Karpas-422 (cell line): ENCODE results near the gene IQCM. TPM values are rescaled to one million over a fixed set of nuclear protein-coding genes. Genes with fewer than 3 reads are reported as not detected.

Source experiments
- DNase-seq: peaks from one replicate; pipeline ENCODE4 v3.0.0-alpha.2; 2015
- H2AFZ ChIP-seq: fragments of 200-600 bp; sonication (generic); 2 replicates; pipeline ENCODE4 v1.6.1; 2014; ENCODE audit warnings: antibody characterized with exemption, low read length, mixed read lengths
- H3K27ac ChIP-seq: fragments of 200-600 bp; sonication (generic); 2 replicates; pipeline ENCODE4 v1.5.1; 2014; ENCODE audit warnings: mild to moderate bottlenecking, low read length, moderate library complexity
- H3K27me3 ChIP-seq: fragments of 200-600 bp; sonication (generic); 2 replicates; pipeline ENCODE4 v1.6.1; 2014; ENCODE audit warnings: low read length, mixed read lengths
- H3K36me3 ChIP-seq: fragments of 200-600 bp; sonication (generic); 2 replicates; pipeline ENCODE4 v1.6.1; 2014; ENCODE audit warnings: low read length, mixed read lengths; ENCODE audit not compliant: insufficient read depth
- H3K4me1 ChIP-seq: fragments of 200-600 bp; sonication (generic); 2 replicates; pipeline ENCODE4 v1.6.1; 2014; ENCODE audit warnings: mild to moderate bottlenecking, low read length, mixed read lengths
- H3K4me2 ChIP-seq: fragments of 200-600 bp; sonication (generic); 2 replicates; pipeline ENCODE4 v1.6.1; 2014; ENCODE audit warnings: low read length, low read depth, mild to moderate bottlenecking; ENCODE audit not compliant: poor library complexity, severe bottlenecking
- H3K4me3 ChIP-seq: fragments of 200-600 bp; sonication (generic); 2 replicates; pipeline ENCODE4 v1.5.1; 2014; ENCODE audit warnings: mild to moderate bottlenecking, antibody characterized with exemption, low read length, mixed read lengths
- H3K79me2 ChIP-seq: fragments of 200-600 bp; sonication (generic); 2 replicates; pipeline ENCODE4 v1.6.1; 2014; ENCODE audit warnings: mild to moderate bottlenecking, low read length, mixed read lengths
- H3K9ac ChIP-seq: fragments of 200-600 bp; sonication (generic); 2 replicates; pipeline ENCODE4 v1.6.0; 2014; ENCODE audit warnings: low read length
- H3K9me2 ChIP-seq: fragments of 200-600 bp; sonication (generic), shearing (Covaris generic); replicated peaks from 2 replicates; pipeline ENCODE4 v1.6.0; 2014; ENCODE audit warnings: mild to moderate bottlenecking, low read length, moderate library complexity; ENCODE audit not compliant: insufficient read depth
- H3K9me3 ChIP-seq: fragments of 300-700, 200-600 bp; sonication (generic); 2 replicates; pipeline ENCODE4 v1.6.1; 2014; ENCODE audit warnings: low read length, mixed read lengths
- H4K20me1 ChIP-seq: fragments of 200-600 bp; sonication (generic); 2 replicates; pipeline ENCODE4 v1.6.1; 2014; ENCODE audit warnings: mild to moderate bottlenecking, antibody characterized with exemption, low read length, low read depth; ENCODE audit not compliant: insufficient read depth
- total RNA-seq: library from RNA; depleted of rRNA; stranded (reverse); fragments of >200 nt; shearing (Covaris generic); gene quantifications from 2 replicates; pipeline ENCODE4 v1.2.3, GENCODE V29; 2014; ENCODE audit warnings: low replicate concordance

The IQCM gene
- total RNA-seq, 1 experiment from 2014 or later = not detected

GRCh38 chr4:149715822-149716585 is 99.6 kb downstream of the IQCM start:
- no peaks in the 10 kb centered on the region for H3K27me3 ChIP-seq
- H3K4me3 ChIP-seq = no peak overlapping the region
- no peak for DNase-seq
- no peaks in the 10 kb centered on the region for H3K79me2 ChIP-seq
- H3K4me2 ChIP-seq = no peak overlapping the region
- no peak overlapping the region for H3K9ac ChIP-seq
- H3K9me2 ChIP-seq = no peaks in the 10 kb centered on the region; the same call in 1 of the 2 replicates
- H3K36me3 ChIP-seq = no peaks in the 10 kb centered on the region
- H3K9me3 ChIP-seq = no peaks in the 10 kb centered on the region; the same call in 1 of the 2 replicates
- no peaks in the 10 kb centered on the region for H4K20me1 ChIP-seq
- no peak overlapping the region for H2AFZ ChIP-seq
- no peaks in the 10 kb centered on the region for H3K4me1 ChIP-seq
- H3K27ac ChIP-seq = no peak overlapping the region

GRCh38 chr4:149713031-149713430 is 102.6 kb downstream of the IQCM start:
- Histone ChIP-seq H3K36me3 (no peaks in the 10 kb centered on the region), H4K20me1 (no peaks in the 10 kb centered on the region), H3K4me2 (no peak overlapping the region), H3K4me1 (no peaks in the 10 kb centered on the region), H3K27ac (no peak overlapping the region), H3K4me3 (no peak overlapping the region), H3K27me3 (no peaks in the 10 kb centered on the region), H3K9me2 (no peaks in the 10 kb centered on the region; the same call in 1 of the 2 replicates), H3K9ac (no peak overlapping the region), H3K9me3 (no peaks in the 10 kb centered on the region; the same call in 1 of the 2 replicates), H3K79me2 (no peaks in the 10 kb centered on the region), H2AFZ (no peak overlapping the region)
- DNase-seq = no peak

- no peak overlapping the region for H3K9ac ChIP-seq
- no peaks in the 10 kb centered on the region for H3K4me1 ChIP-seq
- no peak overlapping the region for H3K27ac ChIP-seq
- no peak for DNase-seq
- H3K27me3 ChIP-seq = no peaks in the 10 kb centered on the region
- no peaks in the 10 kb centered on the region for H3K9me2 ChIP-seq
- H3K79me2 ChIP-seq = no peaks in the 10 kb centered on the region
- H3K4me3 ChIP-seq = no peak overlapping the region
- no peaks in the 10 kb centered on the region for H4K20me1 ChIP-seq
- no peak overlapping the region for H3K4me2 ChIP-seq
- H3K9me3 ChIP-seq = no peaks in the 10 kb centered on the region; the same call in 1 of the 2 replicates
- H3K36me3 ChIP-seq = no peaks in the 10 kb centered on the region
- H2AFZ ChIP-seq = no peak overlapping the region
Observed at GRCh38 chr4:149711593-149712365, 103.9 kb downstream of the IQCM start.

- no peaks in the 10 kb centered on the region for H4K20me1 ChIP-seq
- H3K79me2 ChIP-seq = no peaks in the 10 kb centered on the region
- no peak overlapping the region for H2AFZ ChIP-seq
- H3K27ac ChIP-seq = no peak overlapping the region
- H3K27me3 ChIP-seq = no peaks in the 10 kb centered on the region
- 0 out of 2 replicates have a peak, but pooled peaks cover 5% of the 10 kb centered on the region for H3K9me2 ChIP-seq
- H3K4me2 ChIP-seq = no peak overlapping the region
- no peak for DNase-seq
- H3K4me1 ChIP-seq = no peaks in the 10 kb centered on the region
- H3K9ac ChIP-seq = no peak overlapping the region
- H3K9me3 ChIP-seq = no peaks in the 10 kb centered on the region
- H3K36me3 ChIP-seq = no peaks in the 10 kb centered on the region
- no peak overlapping the region for H3K4me3 ChIP-seq
Observed at GRCh38 chr4:149709640-149710039, 106.0 kb downstream of the IQCM start.

GRCh38 chr4:149708513-149709130 is 107.0 kb downstream of the IQCM start:
- no peak overlapping the region for H2AFZ ChIP-seq
- H3K9ac ChIP-seq = no peak overlapping the region
- H3K36me3 ChIP-seq = no peaks in the 10 kb centered on the region
- no peaks in the 10 kb centered on the region for H3K79me2 ChIP-seq
- no peak overlapping the region for H3K4me3 ChIP-seq
- H3K9me2 ChIP-seq = 0 out of 2 replicates have a peak, but pooled peaks cover 5% of the 10 kb centered on the region
- DNase-seq = no peak
- no peaks in the 10 kb centered on the region for H3K4me1 ChIP-seq
- no peaks in the 10 kb centered on the region for H3K27me3 ChIP-seq
- H3K27ac ChIP-seq = no peak overlapping the region
- no peak overlapping the region for H3K4me2 ChIP-seq
- H4K20me1 ChIP-seq = no peaks in the 10 kb centered on the region
- H3K9me3 ChIP-seq = no peaks in the 10 kb centered on the region

- no peak for DNase-seq
- H3K4me3 ChIP-seq = no peak overlapping the region
Observed at GRCh38 chr4:149707862-149708261, 107.8 kb downstream of the IQCM start.

GRCh38 chr4:149706942-149707341 is 108.7 kb downstream of the IQCM start:
- Histone ChIP-seq H3K9me3 (no peaks in the 10 kb centered on the region), H3K4me2 (no peak overlapping the region)

More at GRCh38 chr4:149707862-149708261, 107.8 kb downstream of the IQCM start:
- Histone ChIP-seq H3K27me3 (no peaks in the 10 kb centered on the region), H3K9ac (no peak overlapping the region), H3K36me3 (no peaks in the 10 kb centered on the region), H3K4me1 (no peaks in the 10 kb centered on the region), H3K9me3 (no peaks in the 10 kb centered on the region), H3K4me2 (no peak overlapping the region), H4K20me1 (no peaks in the 10 kb centered on the region), H2AFZ (no peak overlapping the region), H3K79me2 (no peaks in the 10 kb centered on the region), H3K27ac (no peak overlapping the region), H3K9me2 (0 out of 2 replicates have a peak, but pooled peaks cover 5% of the 10 kb centered on the region)

More at GRCh38 chr4:149706942-149707341, 108.7 kb downstream of the IQCM start:
- no peak overlapping the region for H3K27ac ChIP-seq
- no peak overlapping the region for H2AFZ ChIP-seq
- H3K4me1 ChIP-seq = no peaks in the 10 kb centered on the region
- no peak overlapping the region for H3K9ac ChIP-seq
- H4K20me1 ChIP-seq = no peaks in the 10 kb centered on the region
- H3K9me2 ChIP-seq = 0 out of 2 replicates have a peak, but pooled peaks cover 5% of the 10 kb centered on the region
- H3K36me3 ChIP-seq = no peaks in the 10 kb centered on the region
- DNase-seq = no peak
- H3K79me2 ChIP-seq = no peaks in the 10 kb centered on the region
- no peaks in the 10 kb centered on the region for H3K27me3 ChIP-seq
- no peak overlapping the region for H3K4me3 ChIP-seq
